Right lobe of liver (tissue), 6 donors: ENCODE data around the gene TRA2B. TPM values are rescaled to one million over a fixed set of nuclear protein-coding genes. Genes with fewer than 3 reads are reported as not detected.
A peak's percentile ranks its signal among the peaks of the same experiment; 100 is the strongest.

Experiments
- ATAC-seq, 4 donors: fragments of 200-7000 bp; cut with Tn5 transposase; one replicate each; pipeline ENCODE4 v1.9.1; 2020; ENCODE audit warnings: mild to moderate bottlenecking in 4 of 4, moderate library complexity in 4 of 4
- DNase-seq, 3 donors: peaks; one replicate each; pipeline ENCODE4 v3.0.0-alpha.2; 2020
- H3K27ac ChIP-seq, 3 donors: fragments of 200-600 bp; one replicate each; pipeline ENCODE4 v1.8.0; 2022
- H3K27me3 ChIP-seq, 2 donors: fragments of 200-600 bp; one replicate each; pipeline ENCODE4 v1.8.0; 2022
- H3K36me3 ChIP-seq, 4 donors: fragments of 200-600 bp; sonication (generic) in 1 of 4; one replicate each; pipeline versions ENCODE4 v1.5.1 to v1.8.0; 2017 to 2022; ENCODE audit warnings: control low read depth in 1 of 4
- H3K4me1 ChIP-seq, 4 donors: fragments of 200-600 bp; sonication (generic) in 1 of 4; one replicate each; pipeline versions ENCODE4 v1.5.1 to v1.8.0; 2017 to 2022; ENCODE audit warnings: control low read depth in 1 of 4
- H3K4me3 ChIP-seq, 3 donors: fragments of 200-600 bp; one replicate each; pipeline ENCODE4 v1.8.0; 2022
- H3K9me3 ChIP-seq, 4 donors: fragments of 200-600 bp; sonication (generic) in 1 of 4; one replicate each; pipeline versions ENCODE4 v1.5.1 to v1.8.0; 2017 to 2022; ENCODE audit warnings: control low read depth in 1 of 4
- CTCF ChIP-seq, 4 donors: fragments of 200-600 bp in 3 of 4; fragments of 450-650 bp in 1 of 4; IDR thresholded peaks; one replicate each; pipeline versions ENCODE4 v1.5.1 to v1.8.0; 2016 to 2022; ENCODE audit warnings: antibody characterized with exemption in 4 of 4, mild to moderate bottlenecking in 2 of 4
- POLR2A ChIP-seq: fragments of 450-650 bp; IDR thresholded peaks from one replicate; pipeline ENCODE4 v1.6.1; 2017; ENCODE audit warnings: antibody characterized with exemption, mild to moderate bottlenecking
- WGBS: methylation state at CpG from one replicate; pipeline ENCODE4 v1.1.6; 2018; ENCODE audit warnings: low coverage, low lambda C conversion rate; ENCODE audit not compliant: insufficient coverage; ENCODE audit errors: missing lambda C conversion rate; 5-methylcytosine and 5-hydroxymethylcytosine counted together
- intact Hi-C, 2 donors: fragments of 100-400 bp; cut with DNase I; formaldehyde crosslinking; loops; one replicate each; pipeline versions ENCODE4 v1.11.2 to v1.14.1; 2022
- total RNA-seq, 6 experiments: library from RNA; depleted of rRNA in 2 of 6; stranded (reverse); fragments of >200 nt in 2 of 6; fragmentation: NEBNext Ultra II Directional in 3 of 6; extraction: Animal tissue kit (Norgen Biotek cat#: 25700) in 3 of 6; gene quantifications; one replicate each; pipeline versions ENCODE4 v1.1.0 to v1.2.4, GENCODE V29; 2016 to 2023
- donor health status: DM: no; HTN: yes; CAD: no.
- donor health status: DM: no; HTN: no; CAD: no.
- donor health status: DM: no; HTN: no; CAD: no.
- donor health status: DM: no; HTN: yes; CAD: no.
- donor health status: DM: no; HTN: yes; CAD: no.

TRA2B gene
- total RNA-seq, 6 experiments from 2014 or later = 31.0 to 68.5 (median 49.6) TPM

DNA sequence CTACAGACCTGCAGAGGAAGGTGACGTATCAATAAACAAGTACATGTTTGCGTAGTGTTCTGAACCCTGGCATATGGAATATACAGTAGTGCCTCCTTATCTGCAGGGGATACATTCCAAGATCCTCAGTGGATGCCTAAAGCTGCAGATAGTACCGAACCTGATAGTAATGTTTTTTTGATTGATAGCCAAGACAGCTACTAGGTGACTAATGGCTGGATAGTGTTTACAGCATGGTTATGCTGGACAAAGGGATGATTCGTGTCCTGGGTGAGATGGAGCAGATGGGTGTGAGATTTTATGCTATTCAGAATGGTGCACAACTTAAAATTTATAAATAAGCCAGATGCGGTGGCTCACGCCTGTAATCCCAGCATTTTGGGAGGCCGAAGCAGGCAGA lies 57.2 kb downstream of the TRA2B start:
- no peaks in the 10 kb centered on the region for H3K27me3 ChIP-seq
- DNase-seq (no peak), ATAC-seq (no peak)
- H3K9me3 ChIP-seq = no peaks in the 10 kb centered on the region
- TF ChIP-seq POLR2A (no peak), CTCF (IDR thresholded peaks at IDR 0.05) (no peak)
- H3K36me3 ChIP-seq = no peaks in the 10 kb centered on the region
- H3K27ac ChIP-seq = no peak overlapping the region
- intact Hi-C loops = no loop called here
- WGBS = 81% methylated on average over 7 of the region's 7 CpGs
- H3K4me1 ChIP-seq = no peaks in the 10 kb centered on the region
- H3K4me3 ChIP-seq = no peak overlapping the region

- ATAC-seq = no peak
- no peak overlapping the region for H3K4me3 ChIP-seq
- TF ChIP-seq CTCF (IDR thresholded peaks at IDR 0.05) (no peak), POLR2A (no peak)
- no peaks in the 10 kb centered on the region for H3K27me3 ChIP-seq
- H3K4me1 ChIP-seq = no peaks in the 10 kb centered on the region
- no peaks in the 10 kb centered on the region for H3K36me3 ChIP-seq
- no peaks in the 10 kb centered on the region for H3K9me3 ChIP-seq
- H3K27ac ChIP-seq = no peak overlapping the region
- DNase-seq = no peak
- WGBS = 79% methylated on average over 4 of the region's 5 CpGs
- intact Hi-C loops = no loop called here
These were observed 58.9 kb downstream of the TRA2B start for GRCh38 chr3:185878920-185879319.

- H3K4me1 ChIP-seq = no peaks in the 10 kb centered on the region
- H3K27me3 ChIP-seq = no peaks in the 10 kb centered on the region
- intact Hi-C loops = no loop called here
- H3K36me3 ChIP-seq = no peaks in the 10 kb centered on the region
- no peaks in the 10 kb centered on the region for H3K9me3 ChIP-seq
- WGBS = 66% methylated on average over 8 of the region's 9 CpGs
- DNase-seq = no peak
- TF ChIP-seq CTCF (IDR thresholded peaks at IDR 0.05) = no peak
- no peak for TF ChIP-seq POLR2A
- no peak for ATAC-seq
- H3K27ac ChIP-seq = no peak overlapping the region
- no peak overlapping the region for H3K4me3 ChIP-seq
These were observed 63.7 kb downstream of the TRA2B start for GRCh38 chr3:185874119-185874518.

DNA sequence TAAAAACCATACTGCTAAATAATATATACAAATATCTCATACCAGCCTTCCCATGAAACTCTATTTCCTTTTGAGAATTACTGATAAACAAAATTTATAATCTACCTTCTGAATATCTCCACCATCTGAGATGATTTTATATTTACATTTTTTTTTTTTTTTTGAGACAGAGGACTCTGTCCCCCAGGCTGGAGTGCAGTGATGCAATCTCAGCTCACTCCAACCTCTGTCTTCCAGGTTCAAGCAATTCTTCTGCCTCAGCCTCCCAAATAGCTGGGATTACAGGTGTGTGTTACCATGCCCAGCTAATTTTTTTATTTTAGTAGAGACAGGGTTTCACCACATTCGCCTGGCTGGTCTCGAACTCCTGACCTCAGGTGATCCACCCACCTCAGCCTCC lies 70.2 kb downstream of the TRA2B start:
- H3K4me1 ChIP-seq = no peaks in the 10 kb centered on the region
- intact Hi-C loops = no loop called here
- WGBS = 82% methylated on average over 2 of the region's 2 CpGs
- TF ChIP-seq POLR2A (no peak), CTCF (IDR thresholded peaks at IDR 0.05) (no peak)
- no peaks in the 10 kb centered on the region for H3K9me3 ChIP-seq
- DNase-seq (no peak), ATAC-seq (peak in 1 of 4 donors; percentile 27)
- H3K27ac ChIP-seq = no peak overlapping the region
- H3K4me3 ChIP-seq = no peak overlapping the region
- H3K36me3 ChIP-seq = no peaks in the 10 kb centered on the region
- no peaks in the 10 kb centered on the region for H3K27me3 ChIP-seq

- Histone ChIP-seq H3K4me3 (no peak overlapping the region), H3K27ac (no peak overlapping the region), H3K9me3 (no peaks in the 10 kb centered on the region), H3K4me1 (no peaks in the 10 kb centered on the region), H3K27me3 (no peaks in the 10 kb centered on the region), H3K36me3 (no peaks in the 10 kb centered on the region)
- ATAC-seq (peak in 2 of 4 donors; percentile 29 to 50), DNase-seq (no peak)
- intact Hi-C loops = no loop called here
- TF ChIP-seq CTCF (IDR thresholded peaks at IDR 0.05) (no peak), POLR2A (no peak)
These were observed 70.8 kb downstream of the TRA2B start for GRCh38 chr3:185866995-185867394.
